RWPE1 (cell line): ENCODE data around the gene EPM2AIP1.

Experiments used
- CTCF ChIA-PET: fragments of 350-600 bp; sonication (Branson Sonifier 250); formaldehyde crosslinking; extraction: SDS; loops from one replicate; lab custom pipeline; 2021; lab: Yijun Ruan, JAX
- POLR2A ChIA-PET: fragments of 400-600 bp; formaldehyde crosslinking; extraction: SDS; loops from one replicate; lab custom pipeline; 2020; ENCODE audit warnings: antibody characterized with exemption; ENCODE audit not compliant: low non-redundant PET; lab: Yijun Ruan, JAX
- DNase-seq: peaks from one replicate; pipeline ENCODE4 v3.0.0; 2012; ENCODE audit warnings: low spot score
- H3K27ac ChIP-seq: fragments of 450-650 bp; 2 replicates; pipeline ENCODE4 v1.5.1; 2017
- TF ChIP-seq, protein P1 (sequence below): fragments of 450-650 bp; conservative IDR thresholded peaks from 2 replicates; pipeline ENCODE4 v1.5.1; 2017; ENCODE audit warnings: low read depth, mild to moderate bottlenecking

Gene EPM2AIP1

DNA sequence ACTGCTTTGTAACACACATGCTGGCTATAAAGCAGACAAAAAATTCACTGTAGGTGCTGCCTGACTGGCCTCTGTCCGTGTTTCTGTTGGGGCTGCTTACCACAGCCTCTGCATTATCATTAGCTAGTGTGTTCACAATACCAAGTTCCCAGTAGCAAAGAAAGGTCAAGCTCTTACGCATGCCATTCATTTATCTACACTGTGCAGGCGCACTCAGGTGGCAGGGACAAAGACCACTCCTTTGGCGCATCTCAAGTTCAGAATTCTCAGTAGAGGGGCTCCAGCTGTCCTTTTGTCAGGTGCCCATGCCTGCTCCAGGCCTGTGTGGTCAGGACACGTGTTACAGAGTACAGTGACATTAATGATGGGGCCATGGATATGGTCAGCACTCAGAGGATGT lies 22.7 kb upstream of the EPM2AIP1 start:
- H3K27ac ChIP-seq = no peak overlapping the region
- TF ChIP-seq, protein P1, sequence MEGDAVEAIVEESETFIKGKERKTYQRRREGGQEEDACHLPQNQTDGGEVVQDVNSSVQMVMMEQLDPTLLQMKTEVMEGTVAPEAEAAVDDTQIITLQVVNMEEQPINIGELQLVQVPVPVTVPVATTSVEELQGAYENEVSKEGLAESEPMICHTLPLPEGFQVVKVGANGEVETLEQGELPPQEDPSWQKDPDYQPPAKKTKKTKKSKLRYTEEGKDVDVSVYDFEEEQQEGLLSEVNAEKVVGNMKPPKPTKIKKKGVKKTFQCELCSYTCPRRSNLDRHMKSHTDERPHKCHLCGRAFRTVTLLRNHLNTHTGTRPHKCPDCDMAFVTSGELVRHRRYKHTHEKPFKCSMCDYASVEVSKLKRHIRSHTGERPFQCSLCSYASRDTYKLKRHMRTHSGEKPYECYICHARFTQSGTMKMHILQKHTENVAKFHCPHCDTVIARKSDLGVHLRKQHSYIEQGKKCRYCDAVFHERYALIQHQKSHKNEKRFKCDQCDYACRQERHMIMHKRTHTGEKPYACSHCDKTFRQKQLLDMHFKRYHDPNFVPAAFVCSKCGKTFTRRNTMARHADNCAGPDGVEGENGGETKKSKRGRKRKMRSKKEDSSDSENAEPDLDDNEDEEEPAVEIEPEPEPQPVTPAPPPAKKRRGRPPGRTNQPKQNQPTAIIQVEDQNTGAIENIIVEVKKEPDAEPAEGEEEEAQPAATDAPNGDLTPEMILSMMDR = no peak
- no peak for DNase-seq
- POLR2A ChIA-PET = no interaction called here
- CTCF ChIA-PET = no interaction called here

GRCh38 chr3:37014620-37015019 lies 21.7 kb upstream of the EPM2AIP1 start:
- ChIA-PET CTCF (no interaction called here), POLR2A (no interaction called here)
- TF ChIP-seq, protein P1 = no peak
- DNase-seq = no peak
- H3K27ac ChIP-seq = no peak overlapping the region

- TF ChIP-seq, protein P1 = no peak
- POLR2A ChIA-PET = no interaction called here
- H3K27ac ChIP-seq = peak within 1 kb of the TSS; percentile 95
- peak; percentile 89 for DNase-seq
- CTCF ChIA-PET = interaction anchor here (0.6 kb wide), 1 partner anchor 244 kb away, joined by 6 read pairs; no protein-coding TSS in a partner anchor
These were observed 674 bp upstream of the EPM2AIP1 start, which contains the start of gene MLH1 for GRCh38 chr3:36993326-36994283. TSS of gene MLH1 (plus strand) at chr3:36993518. CDS start at chr3:36993548, 30 bp downstream.

DNA sequence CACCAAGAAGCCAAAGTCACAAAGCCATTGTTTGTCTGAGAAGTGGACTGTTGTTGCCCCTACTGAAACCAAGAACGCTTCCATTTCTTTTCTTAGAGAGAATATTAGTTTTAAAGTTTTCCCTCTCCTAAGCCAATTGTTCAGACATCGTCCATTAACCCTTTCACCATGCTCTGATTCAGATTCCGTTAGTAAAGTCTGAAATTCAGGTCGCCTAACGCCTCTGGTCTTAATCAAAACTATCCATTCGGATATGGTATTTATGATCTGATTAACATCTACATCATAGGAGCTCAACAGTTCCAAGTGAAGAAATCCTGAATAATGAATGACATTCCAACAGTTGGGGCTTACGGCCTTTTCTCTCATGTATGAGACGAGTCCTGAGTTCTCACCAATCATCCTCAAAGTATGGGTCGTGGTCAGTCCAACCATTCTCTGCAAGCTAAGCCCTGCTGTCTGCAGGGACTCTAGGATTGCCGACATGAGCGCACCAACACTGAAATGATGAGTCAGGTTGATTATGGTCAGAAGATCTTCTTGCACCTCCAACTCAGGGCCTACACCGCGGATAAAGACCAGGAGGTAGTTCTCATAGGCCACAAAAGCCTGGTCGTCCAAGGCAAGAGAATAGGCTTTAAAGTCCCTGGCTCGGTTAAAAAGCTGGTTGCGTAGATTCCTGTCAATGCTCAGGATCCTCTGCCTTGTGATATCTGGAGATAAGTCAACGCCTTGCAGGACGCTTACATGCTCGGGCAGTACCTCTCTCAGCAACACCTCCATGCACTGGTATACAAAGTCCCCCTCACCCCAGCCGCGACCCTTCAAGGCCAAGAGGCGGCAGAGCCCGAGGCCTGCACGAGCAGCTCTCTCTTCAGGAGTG lies 767 bp downstream of the EPM2AIP1 start:
- ChIA-PET POLR2A (no interaction called here), CTCF (interaction anchor here (0.7 to 0.8 kb wide), 2 partner anchors 82 to 308 kb away, joined by 3 read pairs; no protein-coding TSS in a partner anchor)
- TF ChIP-seq, protein P1 = no peak
- H3K27ac ChIP-seq = peak overlapping the region; percentile 95
- peak; percentile 5 for DNase-seq

DNA sequence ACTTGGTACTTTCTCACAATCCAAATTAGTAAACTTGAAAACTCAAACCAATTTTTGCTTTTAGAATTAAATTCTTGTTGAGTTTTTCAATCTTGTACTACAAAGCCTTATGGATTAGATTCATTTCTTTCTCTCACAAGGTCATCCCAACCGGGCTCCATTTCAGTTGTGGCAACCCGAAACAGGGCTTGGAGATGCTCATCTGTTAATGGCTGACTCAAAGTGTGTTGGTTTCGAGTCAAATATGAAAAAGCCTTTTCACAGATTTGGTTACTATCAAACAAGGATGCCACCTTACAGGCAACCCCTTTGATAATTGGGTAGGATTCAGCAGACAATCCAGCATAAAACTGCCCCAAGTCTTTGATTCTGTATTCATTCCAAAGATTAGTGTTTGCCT lies 1.8 kb downstream of the EPM2AIP1 start:
- no peak for DNase-seq
- no peak overlapping the region for H3K27ac ChIP-seq
- ChIA-PET CTCF (interaction anchor here (0.8 kb wide), 1 partner anchor 81 kb away, joined by 3 read pairs; no protein-coding TSS in a partner anchor), POLR2A (no interaction called here)
- TF ChIP-seq, protein P1 = no peak

GRCh38 chr3:36989568-36989967 lies 3.4 kb downstream of the EPM2AIP1 start:
- DNase-seq = no peak
- CTCF ChIA-PET = no interaction called here
- POLR2A ChIA-PET = no interaction called here
- TF ChIP-seq, protein P1 = no peak
- no peak overlapping the region for H3K27ac ChIP-seq
